ENCODE results near the gene NRG2.

NRG2 gene

GRCh38 chr5:139807647-139808030 is 235.5 kb downstream of the NRG2 start:
- DNase-seq: no peak

- DNase-seq: no peak
Measured at GRCh38 chr5:139806726-139807646, 236.1 kb downstream of the NRG2 start.

GRCh38 chr5:139806111-139806510 is 237.0 kb downstream of the NRG2 start:
- no peak for DNase-seq

GRCh38 chr5:139805545-139805944 is 237.6 kb downstream of the NRG2 start:
- DNase-seq: no peak

- no peak for DNase-seq
Measured at GRCh38 chr5:139804800-139805397, 238.2 kb downstream of the NRG2 start.

GRCh38 chr5:139803978-139804377 is 239.1 kb downstream of the NRG2 start:
- DNase-seq: no peak

GRCh38 chr5:139799359-139799758 is 243.7 kb downstream of the NRG2 start:
- DNase-seq: no peak

GRCh38 chr5:139798883-139799282 is 244.2 kb downstream of the NRG2 start:
- DNase-seq: no peak

- no peak for DNase-seq
Measured at GRCh38 chr5:139797856-139798510, 245.1 kb downstream of the NRG2 start.

GRCh38 chr5:139797335-139797734 is 245.8 kb downstream of the NRG2 start:
- DNase-seq: no peak

All from inflammatory macrophage treated with lipopolysaccharide for 1 hour (primary cell).